ENCODE data around the gene ZNF292. TPM values are rescaled to one million over a fixed set of nuclear protein-coding genes. Genes with fewer than 3 reads are reported as not detected.

The ZNF292 gene
- total RNA-seq, 1 experiment from 2014 or later = 44.6 TPM

DNA sequence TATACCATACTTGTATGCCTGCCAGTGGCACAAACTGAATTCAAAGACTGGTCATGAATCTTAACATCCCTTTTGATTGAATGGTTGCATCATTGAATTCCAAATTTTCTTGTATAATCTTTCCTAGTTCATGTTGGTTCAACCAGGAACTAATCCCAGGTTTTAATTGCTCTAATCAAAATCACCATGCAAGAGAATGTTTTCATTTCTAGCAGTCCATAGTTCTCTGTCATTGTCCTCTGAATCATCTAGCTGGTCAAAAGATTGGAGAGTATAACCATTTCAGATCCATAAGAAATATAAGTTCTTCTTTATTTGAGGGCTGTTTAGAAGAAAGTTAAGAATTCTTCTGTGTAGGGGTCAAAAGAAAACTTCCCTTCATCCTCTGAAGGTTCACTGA, 57.2 kb downstream of the ZNF292 start:
- CTCF ChIA-PET = interaction anchor here (0.6 kb wide), 1 partner anchor 26 kb away, joined by 3 read pairs; no protein-coding TSS in a partner anchor
- no peak for DNase-seq
- Mint-ChIP-seq H3K36me3 (ENCODE audit: insufficient read depth, unreplicated experiment) (peaks cover 21% of the 10 kb centered on the region), H3K27me3 (ENCODE audit: unreplicated experiment) (no peaks in the 10 kb centered on the region), H3K4me1 (ENCODE audit: low read depth, unreplicated experiment) (peaks cover 33% of the 10 kb centered on the region), H3K9me3 (ENCODE audit: low read depth, unreplicated experiment) (no peaks in the 10 kb centered on the region), H3K4me3 (ENCODE audit: low read depth, unreplicated experiment) (peak overlapping the region; percentile 64), H3K27ac (ENCODE audit: unreplicated experiment) (peak overlapping the region; percentile 96)
- TF ChIP-seq CTCF (IDR thresholded peaks at IDR 0.05; ENCODE audit: unreplicated experiment) = no peak
- BruUV-seq (replicated peaks) = no TSS peak
- intact Hi-C loops (cut with micrococcal nuclease; ENCODE audit: unreplicated experiment) = loop anchor here (2.0 kb wide), 1 partner anchor 58 kb away; the partner anchor contains the start of gene ZNF292

GRCh38 chr6:87213364-87213763, 58.0 kb downstream of the ZNF292 start:
- Mint-ChIP-seq H3K4me1 (ENCODE audit: low read depth, unreplicated experiment) (peaks cover 32% of the 10 kb centered on the region), H3K36me3 (ENCODE audit: insufficient read depth, unreplicated experiment) (peaks cover 21% of the 10 kb centered on the region), H3K4me3 (ENCODE audit: low read depth, unreplicated experiment) (peak overlapping the region; percentile 64), H3K9me3 (ENCODE audit: low read depth, unreplicated experiment) (no peaks in the 10 kb centered on the region), H3K27me3 (ENCODE audit: unreplicated experiment) (no peaks in the 10 kb centered on the region), H3K27ac (ENCODE audit: unreplicated experiment) (peak overlapping the region; percentile 96)
- no TSS peak for BruUV-seq (replicated peaks)
- intact Hi-C loops (cut with micrococcal nuclease; ENCODE audit: unreplicated experiment) = loop anchor here (2.0 kb wide), 1 partner anchor 59 kb away; the partner anchor contains the start of gene ZNF292
- CTCF ChIA-PET = interaction anchor here (0.5 to 1.2 kb wide), 3 partner anchors 25 to 147 kb away, joined by 3 read pairs; no protein-coding TSS in a partner anchor
- peak; percentile 77 for DNase-seq
- no peak for TF ChIP-seq CTCF (IDR thresholded peaks at IDR 0.05; ENCODE audit: unreplicated experiment)

- DNase-seq = no peak
- CTCF ChIA-PET = interaction anchor here (0.7 to 1.2 kb wide), 2 partner anchors 83 to 148 kb away, joined by 3 read pairs; no protein-coding TSS in a partner anchor
- H3K27me3 Mint-ChIP-seq (ENCODE audit: unreplicated experiment) = no peaks in the 10 kb centered on the region
- TF ChIP-seq CTCF (IDR thresholded peaks at IDR 0.05; ENCODE audit: unreplicated experiment) = no peak
- H3K4me1 Mint-ChIP-seq (ENCODE audit: low read depth, unreplicated experiment) = peaks cover 28% of the 10 kb centered on the region
- peaks cover 21% of the 10 kb centered on the region for H3K36me3 Mint-ChIP-seq (ENCODE audit: insufficient read depth, unreplicated experiment)
- peak overlapping the region; percentile 64 for H3K4me3 Mint-ChIP-seq (ENCODE audit: low read depth, unreplicated experiment)
- H3K9me3 Mint-ChIP-seq (ENCODE audit: low read depth, unreplicated experiment) = no peaks in the 10 kb centered on the region
- peak overlapping the region; percentile 96 for H3K27ac Mint-ChIP-seq (ENCODE audit: unreplicated experiment)
- no TSS peak for BruUV-seq (replicated peaks)
- intact Hi-C loops (cut with micrococcal nuclease; ENCODE audit: unreplicated experiment) = no loop called here
Observed at GRCh38 chr6:87214831-87215230, 59.5 kb downstream of the ZNF292 start.

GRCh38 chr6:87220997-87221396, 65.6 kb downstream of the ZNF292 start:
- Mint-ChIP-seq H3K9me3 (ENCODE audit: low read depth, unreplicated experiment) (no peaks in the 10 kb centered on the region), H3K27me3 (ENCODE audit: unreplicated experiment) (no peaks in the 10 kb centered on the region), H3K4me3 (ENCODE audit: low read depth, unreplicated experiment) (no peak overlapping the region), H3K4me1 (ENCODE audit: low read depth, unreplicated experiment) (no peaks in the 10 kb centered on the region), H3K27ac (ENCODE audit: unreplicated experiment) (no peak overlapping the region), H3K36me3 (ENCODE audit: insufficient read depth, unreplicated experiment) (peaks cover 10% of the 10 kb centered on the region)
- intact Hi-C loops (cut with micrococcal nuclease; ENCODE audit: unreplicated experiment) = no loop called here
- CTCF ChIA-PET = no interaction called here
- TF ChIP-seq CTCF (IDR thresholded peaks at IDR 0.05; ENCODE audit: unreplicated experiment) = no peak
- no TSS peak for BruUV-seq (replicated peaks)
- DNase-seq = no peak

Data from Calu3 (cell line).